Panc1 (cell line): ENCODE results near the gene BEGAIN. TPM values are rescaled to one million over a fixed set of nuclear protein-coding genes. Genes with fewer than 3 reads are reported as not detected.

Experiments used
- ATAC-seq: fragments of 200-7000 bp; cut with Tn5 transposase; 2 replicates; pipeline ENCODE4 v1.9.1; 2020; ENCODE audit warnings: mild to moderate bottlenecking, moderate library complexity
- BruUV-seq: library from RNA; stranded (reverse); fragments of 400-500 nt; replicated peaks from 2 replicates; lab custom pipeline; 2021; lab: Mats Ljungman, UMichigan
- CTCF ChIA-PET: fragments of 300-600 bp; sonication (Branson Sonifier 250); formaldehyde crosslinking; loops from one replicate; lab custom pipeline; 2022; ENCODE audit warnings: antibody characterized with exemption; lab: Charles Lee
- POLR2A ChIA-PET: fragments of 300-600 bp; sonication (Branson Sonifier 250); formaldehyde crosslinking; loops from one replicate; lab custom pipeline; 2022; ENCODE audit warnings: antibody characterized with exemption; lab: Charles Lee
- DNase-seq: peaks from one replicate; pipeline ENCODE4 v3.0.0-alpha.2; 2010; ENCODE audit warnings: low read depth, low spot score
- H3K27ac ChIP-seq: 2 replicates; pipeline ENCODE4 v1.5.1; 2011; ENCODE audit warnings: mild to moderate bottlenecking, low read length, inconsistent platforms
- H3K27me3 ChIP-seq: fragments of 200-500 bp; sonication (Bioruptor generic); 2 replicates; pipeline ENCODE4 v1.6.0; 2014; ENCODE audit warnings: low read length, inconsistent platforms; ENCODE audit not compliant: control insufficient read depth, insufficient read depth
- H3K36me3 ChIP-seq: fragments of 200-500 bp; sonication (Bioruptor generic); 2 replicates; pipeline ENCODE4 v1.5.1; 2014; ENCODE audit warnings: inconsistent platforms, mild to moderate bottlenecking, low read length, moderate library complexity; ENCODE audit not compliant: control insufficient read depth, insufficient read depth
- H3K4me1 ChIP-seq: 2 replicates; pipeline ENCODE4 v1.5.1; 2011; ENCODE audit warnings: inconsistent platforms, mild to moderate bottlenecking, low read length, moderate library complexity; ENCODE audit not compliant: control insufficient read depth, insufficient read depth
- H3K4me3 ChIP-seq, 2 experiments: 2 replicates each; pipeline ENCODE4 v1.5.1; 2011 to 2012; ENCODE audit warnings: low read depth in 2 of 2, low read length in 2 of 2, mild to moderate bottlenecking in 2 of 2, inconsistent platforms in 1 of 2, moderate library complexity in 1 of 2
- H3K9me3 ChIP-seq: fragments of 200-500 bp; sonication (Bioruptor generic); 2 replicates; pipeline ENCODE4 v1.5.1; 2014; ENCODE audit warnings: low read depth, mild to moderate bottlenecking, inconsistent platforms, low read length, moderate library complexity; ENCODE audit not compliant: control insufficient read depth, insufficient read depth
- POLR2AphosphoS5 ChIP-seq: IDR thresholded peaks from 2 replicates; pipeline ENCODE4 v1.6.1; 2012; ENCODE audit warnings: mild to moderate bottlenecking, low read depth, low read length, moderate library complexity
- SIN3A ChIP-seq: IDR thresholded peaks from 2 replicates; pipeline ENCODE4 v1.6.1; 2012; ENCODE audit warnings: low read depth, mild to moderate bottlenecking, low read length, moderate library complexity, borderline replicate concordance; ENCODE audit not compliant: insufficient read depth
- TCF7L2 ChIP-seq: IDR thresholded peaks from 2 replicates; pipeline ENCODE4 v1.6.1; 2011; ENCODE audit warnings: mild to moderate bottlenecking, low read depth, low read length, inconsistent platforms
- in situ Hi-C: cut with HindIII; loops from 2 replicates; pipeline ENCODE4 v1.10.0; 2016; ENCODE audit warnings: low sequenced_read_pairs, low pct_unique_long_range_greater_than_20kb
- intact Hi-C: fragments of 100-400 bp; cut with micrococcal nuclease; formaldehyde crosslinking; loops from one replicate; pipeline ENCODE4 v1.10.0; 2022; ENCODE audit not compliant: unreplicated experiment
- total RNA-seq: library from RNA; stranded (reverse); gene quantifications from one replicate; pipeline ENCODE4 v1.2.1, GENCODE V29; 2021; ENCODE audit not compliant: unreplicated experiment
- TF ChIP-seq, protein P1 (sequence below): fragments of 450-650 bp; IDR thresholded peaks from 2 replicates; pipeline ENCODE4 v1.5.1; 2017; ENCODE audit warnings: mild to moderate bottlenecking
- TF ChIP-seq, protein P2 (sequence below), 2 experiments: IDR thresholded peaks; 2 replicates each; pipeline ENCODE4 v1.6.1; 2011 to 2012; ENCODE audit warnings: low read depth in 2 of 2, control low read depth in 1 of 2, low read length in 1 of 2, mild to moderate bottlenecking in 1 of 2, moderate library complexity in 1 of 2; ENCODE audit not compliant: insufficient read depth in 1 of 2

The BEGAIN gene
- total RNA-seq, 1 experiment from 2014 or later = 26.5 TPM

DNA sequence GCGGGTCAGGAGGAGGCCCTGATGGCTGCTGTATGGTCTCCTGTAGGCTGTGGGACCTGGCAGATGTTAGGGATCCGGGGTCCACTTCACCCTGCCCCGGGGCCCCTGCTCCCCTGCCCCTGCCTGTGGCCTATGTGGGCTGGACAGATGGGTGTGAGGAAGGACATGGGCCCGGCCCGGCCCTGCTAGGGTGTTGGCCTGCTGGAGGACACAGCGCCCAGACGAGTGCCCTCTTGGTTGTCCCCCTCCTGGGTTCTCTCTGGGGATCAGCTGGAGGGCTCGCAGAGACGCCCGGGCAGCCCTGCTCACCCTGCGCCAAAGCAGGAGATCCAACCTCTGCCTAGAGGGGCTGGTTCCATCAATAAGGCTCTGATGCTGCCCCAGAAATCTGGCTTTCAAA is 36.2 kb downstream of the BEGAIN start:
- no peaks in the 10 kb centered on the region for H3K27me3 ChIP-seq
- no peak for DNase-seq
- intact Hi-C loops (no loop called here), in situ Hi-C loops (no loop called here)
- H3K9me3 ChIP-seq = no peaks in the 10 kb centered on the region
- no peak for ATAC-seq
- no peaks in the 10 kb centered on the region for H3K36me3 ChIP-seq
- H3K4me1 ChIP-seq = peaks cover 51% of the 10 kb centered on the region
- TSS peak; percentile 40 for BruUV-seq
- ChIA-PET CTCF (no interaction called here), POLR2A (no interaction called here)
- no peak overlapping the region for H3K4me3 ChIP-seq
- H3K27ac ChIP-seq = no peak overlapping the region; the same call in 1 of the 2 replicates
- TF ChIP-seq POLR2AphosphoS5 (no peak), SIN3A (no peak), TCF7L2 (no peak)
- TF ChIP-seq, protein P1, sequence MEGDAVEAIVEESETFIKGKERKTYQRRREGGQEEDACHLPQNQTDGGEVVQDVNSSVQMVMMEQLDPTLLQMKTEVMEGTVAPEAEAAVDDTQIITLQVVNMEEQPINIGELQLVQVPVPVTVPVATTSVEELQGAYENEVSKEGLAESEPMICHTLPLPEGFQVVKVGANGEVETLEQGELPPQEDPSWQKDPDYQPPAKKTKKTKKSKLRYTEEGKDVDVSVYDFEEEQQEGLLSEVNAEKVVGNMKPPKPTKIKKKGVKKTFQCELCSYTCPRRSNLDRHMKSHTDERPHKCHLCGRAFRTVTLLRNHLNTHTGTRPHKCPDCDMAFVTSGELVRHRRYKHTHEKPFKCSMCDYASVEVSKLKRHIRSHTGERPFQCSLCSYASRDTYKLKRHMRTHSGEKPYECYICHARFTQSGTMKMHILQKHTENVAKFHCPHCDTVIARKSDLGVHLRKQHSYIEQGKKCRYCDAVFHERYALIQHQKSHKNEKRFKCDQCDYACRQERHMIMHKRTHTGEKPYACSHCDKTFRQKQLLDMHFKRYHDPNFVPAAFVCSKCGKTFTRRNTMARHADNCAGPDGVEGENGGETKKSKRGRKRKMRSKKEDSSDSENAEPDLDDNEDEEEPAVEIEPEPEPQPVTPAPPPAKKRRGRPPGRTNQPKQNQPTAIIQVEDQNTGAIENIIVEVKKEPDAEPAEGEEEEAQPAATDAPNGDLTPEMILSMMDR = no peak
- TF ChIP-seq, protein P2, sequence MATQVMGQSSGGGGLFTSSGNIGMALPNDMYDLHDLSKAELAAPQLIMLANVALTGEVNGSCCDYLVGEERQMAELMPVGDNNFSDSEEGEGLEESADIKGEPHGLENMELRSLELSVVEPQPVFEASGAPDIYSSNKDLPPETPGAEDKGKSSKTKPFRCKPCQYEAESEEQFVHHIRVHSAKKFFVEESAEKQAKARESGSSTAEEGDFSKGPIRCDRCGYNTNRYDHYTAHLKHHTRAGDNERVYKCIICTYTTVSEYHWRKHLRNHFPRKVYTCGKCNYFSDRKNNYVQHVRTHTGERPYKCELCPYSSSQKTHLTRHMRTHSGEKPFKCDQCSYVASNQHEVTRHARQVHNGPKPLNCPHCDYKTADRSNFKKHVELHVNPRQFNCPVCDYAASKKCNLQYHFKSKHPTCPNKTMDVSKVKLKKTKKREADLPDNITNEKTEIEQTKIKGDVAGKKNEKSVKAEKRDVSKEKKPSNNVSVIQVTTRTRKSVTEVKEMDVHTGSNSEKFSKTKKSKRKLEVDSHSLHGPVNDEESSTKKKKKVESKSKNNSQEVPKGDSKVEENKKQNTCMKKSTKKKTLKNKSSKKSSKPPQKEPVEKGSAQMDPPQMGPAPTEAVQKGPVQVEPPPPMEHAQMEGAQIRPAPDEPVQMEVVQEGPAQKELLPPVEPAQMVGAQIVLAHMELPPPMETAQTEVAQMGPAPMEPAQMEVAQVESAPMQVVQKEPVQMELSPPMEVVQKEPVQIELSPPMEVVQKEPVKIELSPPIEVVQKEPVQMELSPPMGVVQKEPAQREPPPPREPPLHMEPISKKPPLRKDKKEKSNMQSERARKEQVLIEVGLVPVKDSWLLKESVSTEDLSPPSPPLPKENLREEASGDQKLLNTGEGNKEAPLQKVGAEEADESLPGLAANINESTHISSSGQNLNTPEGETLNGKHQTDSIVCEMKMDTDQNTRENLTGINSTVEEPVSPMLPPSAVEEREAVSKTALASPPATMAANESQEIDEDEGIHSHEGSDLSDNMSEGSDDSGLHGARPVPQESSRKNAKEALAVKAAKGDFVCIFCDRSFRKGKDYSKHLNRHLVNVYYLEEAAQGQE (IDR thresholded peaks at IDR 0.05; ENCODE audit: insufficient read depth in 1 of 2, low read depth in 2 of 2, low read length in 1 of 2) = no peak

DNA sequence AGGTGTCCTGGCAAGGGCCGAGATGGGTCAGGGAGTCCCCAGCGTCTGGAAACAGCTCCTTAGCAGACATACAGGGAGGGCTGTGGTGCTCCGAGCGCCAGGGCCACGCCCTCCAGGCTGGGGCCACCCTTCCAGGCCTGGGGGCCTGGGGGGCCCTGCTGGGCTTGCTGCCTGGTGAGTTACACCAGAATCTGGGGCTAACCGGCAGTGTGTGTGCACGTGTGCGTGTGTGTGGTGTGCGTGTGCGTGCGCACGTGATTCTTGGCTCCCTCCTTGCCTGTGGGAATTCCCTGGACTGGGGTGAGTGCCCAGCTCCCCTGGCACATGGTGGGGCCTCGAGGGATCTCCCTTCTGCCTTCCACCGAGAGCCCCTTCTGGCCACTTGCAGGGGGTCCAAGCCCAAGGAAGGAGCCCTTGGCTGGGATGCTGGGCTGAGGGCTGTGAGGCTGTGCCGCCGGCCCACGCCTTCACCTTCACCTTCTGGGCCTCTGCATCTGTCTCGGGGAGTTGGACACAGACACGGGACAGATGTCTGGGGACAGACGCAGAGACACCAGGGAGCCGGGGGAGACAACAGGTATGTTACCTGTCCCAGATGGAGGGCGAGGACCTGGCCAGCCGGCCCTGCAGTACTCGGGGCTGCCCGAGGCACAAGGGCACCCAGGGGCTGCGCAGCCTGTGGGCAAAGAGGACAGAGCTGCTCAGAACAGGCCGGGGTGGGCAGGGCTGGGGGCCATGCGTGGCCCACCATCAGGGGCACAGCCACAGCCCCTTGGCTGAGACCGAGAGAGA is 37.2 kb downstream of the BEGAIN start:
- in situ Hi-C loops = no loop called here
- ATAC-seq = peak; percentile 5; the same call in 1 of the 2 replicates
- H3K9me3 ChIP-seq = no peaks in the 10 kb centered on the region
- peaks cover 58% of the 10 kb centered on the region for H3K4me1 ChIP-seq
- no peak overlapping the region for H3K4me3 ChIP-seq
- ChIA-PET POLR2A (interaction anchor here (0.5 kb wide), 1 partner anchor 149 kb away, joined by 7 read pairs; no protein-coding TSS in a partner anchor), CTCF (no interaction called here)
- no peaks in the 10 kb centered on the region for H3K36me3 ChIP-seq
- no TSS peak for BruUV-seq
- no peak for DNase-seq
- intact Hi-C loops = loop anchor here (10.0 kb wide), 1 partner anchor 165 kb away; no protein-coding TSS in a partner anchor
- peak overlapping the region; percentile 44; the same call in 1 of the 2 replicates for H3K27ac ChIP-seq
- TF ChIP-seq TCF7L2 = no peak
- TF ChIP-seq, protein P2 (IDR thresholded peaks at IDR 0.05; ENCODE audit: insufficient read depth in 1 of 2, low read depth in 2 of 2, low read length in 1 of 2) = no peak
- TF ChIP-seq, protein P1 = no peak
- no peak for TF ChIP-seq SIN3A
- TF ChIP-seq POLR2AphosphoS5 = no peak
- no peaks in the 10 kb centered on the region for H3K27me3 ChIP-seq
